ENCODE results near the gene PRSS16.

GRCh38 chr6:27239258-27239657 is 8.2 kb upstream of the PRSS16 start:
- TF ChIP-seq CTCF (IDR thresholded peaks at IDR 0.05) (no peak), POLR2A (IDR thresholded peaks at IDR 0.05) (no peak), EP300 (IDR thresholded peaks at IDR 0.05; ENCODE audit: low read depth) (no peak)
